ENCODE results near the gene EOMES.

EOMES gene

DNA sequence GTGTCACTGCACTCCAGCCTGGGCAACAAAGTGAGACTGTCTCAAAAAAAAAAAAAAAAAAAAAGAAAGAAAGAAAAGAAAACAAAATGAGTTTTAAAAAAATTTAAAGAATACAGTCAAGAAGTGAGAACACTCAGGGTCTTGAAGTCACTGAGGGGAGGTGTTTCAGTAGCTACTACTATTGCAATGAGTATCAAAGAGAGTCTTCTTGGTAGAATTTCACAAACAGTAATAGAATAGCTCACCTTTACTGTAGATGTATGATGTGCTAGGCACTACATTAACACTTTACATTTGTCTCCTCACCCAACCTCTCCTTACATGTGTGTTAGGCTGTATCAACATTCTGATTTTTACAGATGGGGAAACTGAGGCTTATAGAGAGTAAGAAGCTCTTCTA lies 43.9 kb downstream of the EOMES start:
- Histone ChIP-seq H3K9me3 (ENCODE audit: insufficient read depth, low read length, severe bottlenecking) (no peaks in the 10 kb centered on the region), H3K4me2 (ENCODE audit: insufficient read depth, low read length) (no peak overlapping the region), H3K79me2 (ENCODE audit: insufficient read depth, low read length) (no peaks in the 10 kb centered on the region), H3K27me3 (ENCODE audit: insufficient read depth, low read length, poor library complexity) (no peaks in the 10 kb centered on the region), H3K9ac (ENCODE audit: low read depth, low read length) (no peak overlapping the region), H3K4me1 (ENCODE audit: insufficient read depth, low read length) (peaks cover 12% of the 10 kb centered on the region), H2AFZ (ENCODE audit: low read depth, low read length) (no peak overlapping the region), H3K4me3 (ENCODE audit: low read depth in 1 of 2, low read length in 2 of 2) (no peak overlapping the region), H4K20me1 (ENCODE audit: insufficient read depth, low read length) (no peaks in the 10 kb centered on the region), H3K27ac (ENCODE audit: low read length) (no peak overlapping the region), H3K36me3 (ENCODE audit: insufficient read depth, low read length) (no peaks in the 10 kb centered on the region)
- TF ChIP-seq EZH2 (IDR thresholded peaks at IDR 0.05; ENCODE audit: borderline replicate concordance, low read depth, low read length, severe bottlenecking), result no peak
- TF ChIP-seq, protein P1, sequence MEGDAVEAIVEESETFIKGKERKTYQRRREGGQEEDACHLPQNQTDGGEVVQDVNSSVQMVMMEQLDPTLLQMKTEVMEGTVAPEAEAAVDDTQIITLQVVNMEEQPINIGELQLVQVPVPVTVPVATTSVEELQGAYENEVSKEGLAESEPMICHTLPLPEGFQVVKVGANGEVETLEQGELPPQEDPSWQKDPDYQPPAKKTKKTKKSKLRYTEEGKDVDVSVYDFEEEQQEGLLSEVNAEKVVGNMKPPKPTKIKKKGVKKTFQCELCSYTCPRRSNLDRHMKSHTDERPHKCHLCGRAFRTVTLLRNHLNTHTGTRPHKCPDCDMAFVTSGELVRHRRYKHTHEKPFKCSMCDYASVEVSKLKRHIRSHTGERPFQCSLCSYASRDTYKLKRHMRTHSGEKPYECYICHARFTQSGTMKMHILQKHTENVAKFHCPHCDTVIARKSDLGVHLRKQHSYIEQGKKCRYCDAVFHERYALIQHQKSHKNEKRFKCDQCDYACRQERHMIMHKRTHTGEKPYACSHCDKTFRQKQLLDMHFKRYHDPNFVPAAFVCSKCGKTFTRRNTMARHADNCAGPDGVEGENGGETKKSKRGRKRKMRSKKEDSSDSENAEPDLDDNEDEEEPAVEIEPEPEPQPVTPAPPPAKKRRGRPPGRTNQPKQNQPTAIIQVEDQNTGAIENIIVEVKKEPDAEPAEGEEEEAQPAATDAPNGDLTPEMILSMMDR (IDR thresholded peaks at IDR 0.05; ENCODE audit: borderline replicate concordance, extremely low read depth, low read length, poor library complexity, severe bottlenecking), result no peak
- no peak for DNase-seq
- ATAC-seq (ENCODE audit: insufficient read depth, low read depth), result no peak

DNA sequence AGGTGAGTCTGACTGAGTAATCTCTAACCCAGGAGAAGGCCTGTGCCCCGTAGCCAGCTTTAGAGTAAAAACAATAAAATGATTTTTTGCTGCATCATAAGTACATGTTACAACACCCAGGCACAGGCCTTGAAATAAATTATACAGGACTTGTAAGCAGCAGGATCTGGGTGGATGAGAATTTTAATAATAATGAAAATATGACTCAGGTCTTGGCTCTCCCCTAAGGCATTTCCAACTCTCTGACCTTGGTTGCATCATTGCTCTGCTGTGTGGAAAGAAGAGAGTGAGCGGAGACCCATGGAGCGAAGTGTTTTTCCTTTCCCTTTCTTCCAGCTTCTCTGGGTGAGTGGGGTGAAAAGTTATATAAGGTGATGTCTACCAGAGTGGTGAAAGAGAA lies 44.6 kb downstream of the EOMES start:
- no peak overlapping the region for H3K4me2 ChIP-seq (ENCODE audit: insufficient read depth, low read length)
- DNase-seq (no peak), ATAC-seq (ENCODE audit: insufficient read depth, low read depth) (no peak)
- peaks cover 12% of the 10 kb centered on the region for H3K4me1 ChIP-seq (ENCODE audit: insufficient read depth, low read length)
- H3K27me3 ChIP-seq (ENCODE audit: insufficient read depth, low read length, poor library complexity), result no peaks in the 10 kb centered on the region
- H2AFZ ChIP-seq (ENCODE audit: low read depth, low read length), result no peak overlapping the region
- H3K79me2 ChIP-seq (ENCODE audit: insufficient read depth, low read length), result no peaks in the 10 kb centered on the region
- H3K27ac ChIP-seq (ENCODE audit: low read length), result no peak overlapping the region
- no peaks in the 10 kb centered on the region for H4K20me1 ChIP-seq (ENCODE audit: insufficient read depth, low read length)
- TF ChIP-seq, protein P1 (IDR thresholded peaks at IDR 0.05; ENCODE audit: borderline replicate concordance, extremely low read depth, low read length, poor library complexity, severe bottlenecking), result no peak
- no peak for TF ChIP-seq EZH2 (IDR thresholded peaks at IDR 0.05; ENCODE audit: borderline replicate concordance, low read depth, low read length, severe bottlenecking)
- no peaks in the 10 kb centered on the region for H3K36me3 ChIP-seq (ENCODE audit: insufficient read depth, low read length)
- H3K9me3 ChIP-seq (ENCODE audit: insufficient read depth, low read length, severe bottlenecking), result no peaks in the 10 kb centered on the region
- no peak overlapping the region for H3K9ac ChIP-seq (ENCODE audit: low read depth, low read length)
- no peak overlapping the region for H3K4me3 ChIP-seq (ENCODE audit: low read depth in 1 of 2, low read length in 2 of 2)

DNA sequence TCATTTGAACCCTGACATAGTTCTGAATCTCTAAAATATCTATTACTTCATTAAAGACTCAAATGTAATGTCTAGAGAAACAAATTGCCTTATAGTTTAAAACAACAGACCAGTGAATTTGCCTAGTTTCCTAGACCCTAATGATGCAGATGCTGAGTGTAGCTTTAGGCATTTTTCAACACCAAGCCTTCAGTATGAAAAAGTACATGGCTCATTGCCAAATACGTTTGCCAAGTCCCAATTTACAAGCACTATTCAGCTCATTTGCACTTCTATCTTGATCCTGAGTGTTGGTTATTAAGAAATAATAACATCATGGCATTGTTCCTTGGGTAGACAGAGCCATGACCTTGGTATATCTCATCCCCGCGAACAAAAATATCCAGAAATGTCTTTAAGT lies 46.8 kb downstream of the EOMES start:
- Histone ChIP-seq H4K20me1 (ENCODE audit: insufficient read depth, low read length) (no peaks in the 10 kb centered on the region), H3K4me1 (ENCODE audit: insufficient read depth, low read length) (no peaks in the 10 kb centered on the region), H3K36me3 (ENCODE audit: insufficient read depth, low read length) (no peaks in the 10 kb centered on the region), H3K27ac (ENCODE audit: low read length) (no peak overlapping the region), H3K27me3 (ENCODE audit: insufficient read depth, low read length, poor library complexity) (no peaks in the 10 kb centered on the region), H2AFZ (ENCODE audit: low read depth, low read length) (no peak overlapping the region), H3K9me3 (ENCODE audit: insufficient read depth, low read length, severe bottlenecking) (no peaks in the 10 kb centered on the region), H3K4me3 (ENCODE audit: low read depth in 1 of 2, low read length in 2 of 2) (no peak overlapping the region), H3K4me2 (ENCODE audit: insufficient read depth, low read length) (no peak overlapping the region), H3K79me2 (ENCODE audit: insufficient read depth, low read length) (no peaks in the 10 kb centered on the region), H3K9ac (ENCODE audit: low read depth, low read length) (no peak overlapping the region)
- no peak for DNase-seq
- no peak for TF ChIP-seq EZH2 (IDR thresholded peaks at IDR 0.05; ENCODE audit: borderline replicate concordance, low read depth, low read length, severe bottlenecking)
- TF ChIP-seq, protein P1 (IDR thresholded peaks at IDR 0.05; ENCODE audit: borderline replicate concordance, extremely low read depth, low read length, poor library complexity, severe bottlenecking), result no peak
- no peak for ATAC-seq (ENCODE audit: insufficient read depth, low read depth)

DNA sequence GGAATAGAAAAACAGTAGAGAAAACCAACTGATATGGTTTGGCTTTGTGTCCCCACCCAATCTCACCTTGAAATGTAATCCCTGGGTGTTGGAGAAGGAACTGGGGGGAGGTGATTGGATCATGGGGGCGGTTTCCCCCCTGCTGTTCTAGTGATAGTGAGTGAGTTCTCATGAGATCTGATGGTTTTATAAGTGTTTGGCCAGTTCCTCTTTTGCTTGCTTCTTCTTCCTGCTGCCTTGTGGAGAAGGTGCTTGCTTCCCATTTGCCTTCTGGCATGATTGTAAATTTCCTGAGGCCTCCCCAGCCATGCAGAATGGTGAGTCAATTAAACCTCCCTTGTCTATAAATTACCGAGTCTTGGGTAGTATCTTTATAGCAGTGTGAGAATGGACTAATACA lies 48.4 kb downstream of the EOMES start:
- Histone ChIP-seq H3K27me3 (ENCODE audit: insufficient read depth, low read length, poor library complexity) (no peaks in the 10 kb centered on the region), H3K36me3 (ENCODE audit: insufficient read depth, low read length) (no peaks in the 10 kb centered on the region), H3K4me2 (ENCODE audit: insufficient read depth, low read length) (no peak overlapping the region), H3K9me3 (ENCODE audit: insufficient read depth, low read length, severe bottlenecking) (no peaks in the 10 kb centered on the region), H2AFZ (ENCODE audit: low read depth, low read length) (0 out of 2 replicates have a peak overlapping the region, but pooled peaks have one; percentile 15), H3K4me3 (ENCODE audit: low read depth in 1 of 2, low read length in 2 of 2) (no peak overlapping the region), H3K9ac (ENCODE audit: low read depth, low read length) (no peak overlapping the region), H4K20me1 (ENCODE audit: insufficient read depth, low read length) (no peaks in the 10 kb centered on the region), H3K4me1 (ENCODE audit: insufficient read depth, low read length) (no peaks in the 10 kb centered on the region), H3K27ac (ENCODE audit: low read length) (no peak overlapping the region), H3K79me2 (ENCODE audit: insufficient read depth, low read length) (no peaks in the 10 kb centered on the region)
- TF ChIP-seq, protein P1 (IDR thresholded peaks at IDR 0.05; ENCODE audit: borderline replicate concordance, extremely low read depth, low read length, poor library complexity, severe bottlenecking), result no peak
- TF ChIP-seq EZH2 (IDR thresholded peaks at IDR 0.05; ENCODE audit: borderline replicate concordance, low read depth, low read length, severe bottlenecking), result no peak
- ATAC-seq (ENCODE audit: insufficient read depth, low read depth) (no peak), DNase-seq (no peak)

Measured in DND-41 (cell line).